ENCODE measurements around the gene TRIM56. TPM values are rescaled to one million over a fixed set of nuclear protein-coding genes. Genes with fewer than 3 reads are reported as not detected.
A peak's percentile ranks its signal among the peaks of the same experiment; 100 is the strongest.

Gene TRIM56
- total and polyA plus RNA-seq, 2 of the 13 experiments (the other 11 are each of a cell fraction or from before 2014, with no cell fraction given) = 3.2 to 7.1 TPM

GRCh38 chr7:101122933-101123702, 37.8 kb downstream of the TRIM56 start (continued):
- TF ChIP-seq ZNF317 (CRISPR knock-in tag; IDR thresholded peaks at IDR 0.05) (peak; percentile 21; the same call in 1 of the 2 replicates), ZNF143 (CRISPR knock-in tag; IDR thresholded peaks at IDR 0.05) (0 out of 2 replicates have a peak, but pooled peaks have one; percentile 27), ZNF773 (CRISPR knock-in tag; IDR thresholded peaks at IDR 0.05; ENCODE audit: borderline replicate concordance) (no peak), ZNF24 (IDR thresholded peaks at IDR 0.05) (no peak), ZNF597 (CRISPR knock-in tag; IDR thresholded peaks at IDR 0.05) (no peak), MBD4 (IDR thresholded peaks at IDR 0.05; ENCODE audit: borderline replicate concordance, low read length) (no peak), ZNF740 (CRISPR knock-in tag; IDR thresholded peaks at IDR 0.05) (no peak), ZNF660 (CRISPR knock-in tag; IDR thresholded peaks at IDR 0.05; ENCODE audit: borderline replicate concordance, low read depth) (no peak), MATR3 (CRISPR knock-in tag; IDR thresholded peaks at IDR 0.05) (no peak), ARHGAP35 (CRISPR knock-in tag; IDR thresholded peaks at IDR 0.05; ENCODE audit: borderline replicate concordance) (no peak), ZNF414 (CRISPR knock-in tag; IDR thresholded peaks at IDR 0.05) (peak; percentile 60; the same call in 1 of the 2 replicates), ZSCAN22 (CRISPR knock-in tag; IDR thresholded peaks at IDR 0.05) (no peak), IKZF1 (IDR thresholded peaks at IDR 0.05) (no peak)
- TF ChIP-seq, protein P1, sequence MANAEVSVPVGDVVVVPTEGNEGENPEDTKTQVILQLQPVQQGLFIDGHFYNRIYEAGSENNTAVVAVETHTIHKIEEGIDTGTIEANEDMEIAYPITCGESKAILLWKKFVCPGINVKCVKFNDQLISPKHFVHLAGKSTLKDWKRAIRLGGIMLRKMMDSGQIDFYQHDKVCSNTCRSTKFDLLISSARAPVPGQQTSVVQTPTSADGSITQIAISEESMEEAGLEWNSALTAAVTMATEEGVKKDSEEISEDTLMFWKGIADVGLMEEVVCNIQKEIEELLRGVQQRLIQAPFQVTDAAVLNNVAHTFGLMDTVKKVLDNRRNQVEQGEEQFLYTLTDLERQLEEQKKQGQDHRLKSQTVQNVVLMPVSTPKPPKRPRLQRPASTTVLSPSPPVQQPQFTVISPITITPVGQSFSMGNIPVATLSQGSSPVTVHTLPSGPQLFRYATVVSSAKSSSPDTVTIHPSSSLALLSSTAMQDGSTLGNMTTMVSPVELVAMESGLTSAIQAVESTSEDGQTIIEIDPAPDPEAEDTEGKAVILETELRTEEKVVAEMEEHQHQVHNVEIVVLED (CRISPR knock-in tag; IDR thresholded peaks at IDR 0.05; ENCODE audit: borderline replicate concordance) = no peak
- TF ChIP-seq, protein P2, sequence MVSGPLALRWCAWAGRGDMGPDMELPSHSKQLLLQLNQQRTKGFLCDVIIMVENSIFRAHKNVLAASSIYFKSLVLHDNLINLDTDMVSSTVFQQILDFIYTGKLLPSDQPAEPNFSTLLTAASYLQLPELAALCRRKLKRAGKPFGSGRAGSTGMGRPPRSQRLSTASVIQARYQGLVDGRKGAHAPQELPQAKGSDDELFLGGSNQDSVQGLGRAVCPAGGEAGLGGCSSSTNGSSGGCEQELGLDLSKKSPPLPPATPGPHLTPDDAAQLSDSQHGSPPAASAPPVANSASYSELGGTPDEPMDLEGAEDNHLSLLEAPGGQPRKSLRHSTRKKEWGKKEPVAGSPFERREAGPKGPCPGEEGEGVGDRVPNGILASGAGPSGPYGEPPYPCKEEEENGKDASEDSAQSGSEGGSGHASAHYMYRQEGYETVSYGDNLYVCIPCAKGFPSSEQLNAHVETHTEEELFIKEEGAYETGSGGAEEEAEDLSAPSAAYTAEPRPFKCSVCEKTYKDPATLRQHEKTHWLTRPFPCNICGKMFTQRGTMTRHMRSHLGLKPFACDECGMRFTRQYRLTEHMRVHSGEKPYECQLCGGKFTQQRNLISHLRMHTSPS (CRISPR knock-in tag; IDR thresholded peaks at IDR 0.05; ENCODE audit: low read depth) = no peak
- TF ChIP-seq, protein P3, sequence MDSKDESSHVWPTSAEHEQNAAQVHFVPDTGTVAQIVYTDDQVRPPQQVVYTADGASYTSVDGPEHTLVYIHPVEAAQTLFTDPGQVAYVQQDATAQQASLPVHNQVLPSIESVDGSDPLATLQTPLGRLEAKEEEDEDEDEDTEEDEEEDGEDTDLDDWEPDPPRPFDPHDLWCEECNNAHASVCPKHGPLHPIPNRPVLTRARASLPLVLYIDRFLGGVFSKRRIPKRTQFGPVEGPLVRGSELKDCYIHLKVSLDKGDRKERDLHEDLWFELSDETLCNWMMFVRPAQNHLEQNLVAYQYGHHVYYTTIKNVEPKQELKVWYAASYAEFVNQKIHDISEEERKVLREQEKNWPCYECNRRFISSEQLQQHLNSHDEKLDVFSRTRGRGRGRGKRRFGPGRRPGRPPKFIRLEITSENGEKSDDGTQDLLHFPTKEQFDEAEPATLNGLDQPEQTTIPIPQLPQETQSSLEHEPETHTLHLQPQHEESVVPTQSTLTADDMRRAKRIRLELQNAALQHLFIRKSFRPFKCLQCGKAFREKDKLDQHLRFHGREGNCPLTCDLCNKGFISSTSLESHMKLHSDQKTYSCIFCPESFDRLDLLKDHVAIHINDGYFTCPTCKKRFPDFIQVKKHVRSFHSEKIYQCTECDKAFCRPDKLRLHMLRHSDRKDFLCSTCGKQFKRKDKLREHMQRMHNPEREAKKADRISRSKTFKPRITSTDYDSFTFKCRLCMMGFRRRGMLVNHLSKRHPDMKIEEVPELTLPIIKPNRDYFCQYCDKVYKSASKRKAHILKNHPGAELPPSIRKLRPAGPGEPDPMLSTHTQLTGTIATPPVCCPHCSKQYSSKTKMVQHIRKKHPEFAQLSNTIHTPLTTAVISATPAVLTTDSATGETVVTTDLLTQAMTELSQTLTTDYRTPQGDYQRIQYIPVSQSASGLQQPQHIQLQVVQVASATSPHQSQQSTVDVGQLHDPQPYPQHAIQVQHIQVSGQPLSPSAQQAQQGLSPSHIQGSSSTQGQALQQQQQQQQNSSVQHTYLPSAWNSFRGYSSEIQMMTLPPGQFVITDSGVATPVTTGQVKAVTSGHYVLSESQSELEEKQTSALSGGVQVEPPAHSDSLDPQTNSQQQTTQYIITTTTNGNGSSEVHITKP (CRISPR knock-in tag; IDR thresholded peaks at IDR 0.05; ENCODE audit: low read depth) = no peak
